Natural killer cell (primary cell): Measurements from ENCODE around the gene ABCA4. TPM values are rescaled to one million over a fixed set of nuclear protein-coding genes. Genes with fewer than 3 reads are reported as not detected.

Experiments used
- ATAC-seq, 3 donors: fragments of 150-1000 bp in 2 of 3; fragments of 200-7000 bp in 1 of 3; cut with Tn5 transposase; 1 replicate in 1 of 3; 2 replicates in 2 of 3; pipeline ENCODE4 v1.10.0; 2021; ENCODE audit warnings: mild to moderate bottlenecking in 2 of 3, moderate library complexity in 2 of 3
- DNase-seq, 2 donors: peaks; one replicate each; pipeline versions ENCODE4 v3.0.0 to v3.0.0-alpha.2; 2013 to 2021; ENCODE audit warnings: mixed read lengths in 1 of 2
- H3K27ac ChIP-seq: one replicate; pipeline ENCODE4 v1.5.1; 2013; ENCODE audit warnings: mild to moderate bottlenecking, low read length
- H3K27me3 ChIP-seq: one replicate; pipeline ENCODE4 v1.6.1; 2013; ENCODE audit warnings: low read length; ENCODE audit not compliant: control insufficient read depth, insufficient read depth
- H3K36me3 ChIP-seq: one replicate; pipeline ENCODE4 v1.6.1; 2013; ENCODE audit warnings: low read length; ENCODE audit not compliant: control insufficient read depth, insufficient read depth
- H3K4me1 ChIP-seq: one replicate; pipeline ENCODE4 v1.6.1; 2013; ENCODE audit warnings: low read length; ENCODE audit not compliant: control insufficient read depth, insufficient read depth
- H3K4me3 ChIP-seq: one replicate; pipeline ENCODE4 v1.5.1; 2013; ENCODE audit warnings: low read length
- H3K9me3 ChIP-seq: one replicate; pipeline ENCODE4 v1.6.1; 2013; ENCODE audit warnings: low read length; ENCODE audit not compliant: control insufficient read depth, insufficient read depth
- H3K27ac Mint-ChIP-seq, 2 donors: one replicate each; pipeline ENCODE4 v1.8.0; 2022; ENCODE audit warnings: mild to moderate bottlenecking in 2 of 2, mixed read lengths in 2 of 2, moderate library complexity in 1 of 2
- H3K27me3 Mint-ChIP-seq, 2 donors: one replicate each; pipeline ENCODE4 v1.8.0; 2022; ENCODE audit warnings: low read depth in 2 of 2, mixed read lengths in 2 of 2
- H3K36me3 Mint-ChIP-seq: one replicate; pipeline ENCODE4 v1.8.0; 2022; ENCODE audit warnings: mixed read lengths
- H3K4me1 Mint-ChIP-seq, 2 donors: one replicate each; pipeline ENCODE4 v1.8.0; 2022; ENCODE audit warnings: mixed read lengths in 2 of 2
- H3K4me3 Mint-ChIP-seq: one replicate; pipeline ENCODE4 v1.8.0; 2022; ENCODE audit warnings: mild to moderate bottlenecking, moderate library complexity, mixed read lengths
- H3K9me3 Mint-ChIP-seq, 2 donors: one replicate each; pipeline ENCODE4 v1.8.0; 2022; ENCODE audit warnings: mixed read lengths in 2 of 2
- CTCF ChIP-seq: fragments of 200-600 bp; IDR thresholded peaks from one replicate; pipeline ENCODE4 v1.8.0; 2022; ENCODE audit warnings: antibody characterized with exemption
- WGBS: methylation state at CpG from one replicate; pipeline ENCODE4 v1.1.7; 2013; ENCODE audit warnings: missing lambda C conversion rate; ENCODE audit not compliant: insufficient coverage; 5-methylcytosine and 5-hydroxymethylcytosine counted together
- intact Hi-C: fragments of 100-400 bp; cut with micrococcal nuclease; formaldehyde crosslinking; loops from one replicate; pipeline ENCODE4 v1.14.2; 2022
- total RNA-seq, 4 donors: library from RNA; stranded (reverse); fragments of 120-200 nt in 1 of 4; gene quantifications; one replicate each; pipeline versions ENCODE4 v1.2.3 to v1.2.4, GENCODE V29; 2013 to 2022

ABCA4 gene
- total RNA-seq, 3 donors from 2014 or later (not counting 1 experiment from before 2014, with no cell fraction given) = 0.48 TPM; not detected in 2

- Histone ChIP-seq H3K9me3 (no peaks in the 10 kb centered on the region), H3K4me3 (no peak overlapping the region), H3K36me3 (no peaks in the 10 kb centered on the region), H3K27ac (no peak overlapping the region), H3K27me3 (no peaks in the 10 kb centered on the region), H3K4me1 (peaks cover 41% of the 10 kb centered on the region)
- WGBS = 91% methylated on average over 8 of the region's 8 CpGs
- H3K4me3 Mint-ChIP-seq = no peak overlapping the region
- H3K27ac Mint-ChIP-seq = peak overlapping the region; percentile 38 to 81
- intact Hi-C loops = loop anchor here (10.0 kb wide), 1 partner anchor 169 kb away; no protein-coding TSS in a partner anchor
- no peaks in the 10 kb centered on the region for H3K9me3 Mint-ChIP-seq
- no peak for ATAC-seq
- no peaks in the 10 kb centered on the region for H3K36me3 Mint-ChIP-seq
- no peak for DNase-seq
- peaks cover 62 to 64% of the 10 kb centered on the region in 2 donors for H3K4me1 Mint-ChIP-seq
- no peaks in the 10 kb centered on the region for H3K27me3 Mint-ChIP-seq
- TF ChIP-seq CTCF = no peak
Measured at GRCh38 chr1:94013367-94013878, 107.5 kb downstream of the ABCA4 start.

- no peak for TF ChIP-seq CTCF
- Histone ChIP-seq H3K9me3 (no peaks in the 10 kb centered on the region), H3K27me3 (no peaks in the 10 kb centered on the region), H3K27ac (no peak overlapping the region), H3K4me3 (no peak overlapping the region), H3K36me3 (no peaks in the 10 kb centered on the region), H3K4me1 (peaks cover 36% of the 10 kb centered on the region)
- Mint-ChIP-seq H3K9me3 (no peaks in the 10 kb centered on the region), H3K27me3 (no peaks in the 10 kb centered on the region), H3K36me3 (no peaks in the 10 kb centered on the region), H3K27ac (peak overlapping the region; percentile 38 to 81), H3K4me1 (peaks cover 58 to 61% of the 10 kb centered on the region in 2 donors), H3K4me3 (no peak overlapping the region)
- ATAC-seq (no peak), DNase-seq (no peak)
- intact Hi-C loops = loop anchor here (10.0 kb wide), 1 partner anchor 168 kb away; no protein-coding TSS in a partner anchor
- 88% methylated on average over 19 of the region's 19 CpGs for WGBS
Measured at GRCh38 chr1:94012708-94013366, 108.1 kb downstream of the ABCA4 start.

GRCh38 chr1:94011709-94012595 is 109.0 kb downstream of the ABCA4 start:
- peaks cover 51 to 52% of the 10 kb centered on the region in 2 donors for H3K4me1 Mint-ChIP-seq
- 89% methylated on average over 6 of the region's 6 CpGs for WGBS
- no peak for DNase-seq
- no peak overlapping the region for H3K27ac Mint-ChIP-seq
- H3K4me3 Mint-ChIP-seq = no peak overlapping the region
- no peak overlapping the region for H3K4me3 ChIP-seq
- no peaks in the 10 kb centered on the region for H3K9me3 Mint-ChIP-seq
- H3K9me3 ChIP-seq = no peaks in the 10 kb centered on the region
- peaks cover 29% of the 10 kb centered on the region for H3K4me1 ChIP-seq
- TF ChIP-seq CTCF = no peak
- intact Hi-C loops = loop anchor here (10.0 kb wide), 1 partner anchor 167 kb away; no protein-coding TSS in a partner anchor
- H3K36me3 Mint-ChIP-seq = no peaks in the 10 kb centered on the region
- no peaks in the 10 kb centered on the region for H3K27me3 ChIP-seq
- no peaks in the 10 kb centered on the region for H3K27me3 Mint-ChIP-seq
- no peak for ATAC-seq
- no peaks in the 10 kb centered on the region for H3K36me3 ChIP-seq
- H3K27ac ChIP-seq = no peak overlapping the region
